Measurements from ENCODE around the gene ZNF574. TPM values are rescaled to one million over a fixed set of nuclear protein-coding genes. Genes with fewer than 3 reads are reported as not detected.

The ZNF574 gene
- total and polyA plus RNA-seq, 11 donors = 5.1 to 17.7 (median 8.7) TPM

DNA sequence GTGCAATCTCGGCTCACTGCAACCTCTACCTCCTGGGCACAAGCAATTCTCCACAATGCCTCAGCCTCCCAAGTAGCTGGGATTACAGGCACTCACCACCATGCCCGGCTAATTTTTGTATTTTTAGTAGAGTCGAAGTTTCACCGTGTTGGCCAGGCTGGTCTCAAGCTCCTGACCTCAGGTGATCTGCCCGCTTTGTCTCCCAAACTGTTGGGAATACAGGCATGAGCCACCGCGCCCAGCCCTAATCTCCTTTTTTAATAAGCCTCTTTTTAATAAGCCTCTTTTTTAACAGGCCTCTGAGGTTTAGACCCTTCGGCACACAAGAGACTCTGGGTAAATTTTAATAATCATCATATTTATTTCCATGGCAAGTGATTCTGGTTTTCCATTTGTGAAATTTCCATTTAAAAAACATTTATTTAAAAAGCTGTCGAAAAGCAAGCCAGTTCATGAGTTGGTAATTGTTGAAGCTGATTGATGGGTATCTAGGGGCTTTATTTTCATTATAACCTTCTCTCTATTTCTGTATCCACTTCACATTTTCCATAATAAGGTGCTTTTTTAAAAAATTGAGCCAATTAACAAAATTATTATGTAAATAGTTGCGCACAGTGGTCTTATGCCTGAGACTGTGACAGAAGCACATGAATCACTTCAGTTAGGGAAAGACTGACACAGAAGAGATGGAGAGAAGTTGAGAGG, 44.5 kb downstream of the ZNF574 start:
- no peak for TF ChIP-seq POLR2A (IDR thresholded peaks at IDR 0.05)
- TF ChIP-seq, protein P1, sequence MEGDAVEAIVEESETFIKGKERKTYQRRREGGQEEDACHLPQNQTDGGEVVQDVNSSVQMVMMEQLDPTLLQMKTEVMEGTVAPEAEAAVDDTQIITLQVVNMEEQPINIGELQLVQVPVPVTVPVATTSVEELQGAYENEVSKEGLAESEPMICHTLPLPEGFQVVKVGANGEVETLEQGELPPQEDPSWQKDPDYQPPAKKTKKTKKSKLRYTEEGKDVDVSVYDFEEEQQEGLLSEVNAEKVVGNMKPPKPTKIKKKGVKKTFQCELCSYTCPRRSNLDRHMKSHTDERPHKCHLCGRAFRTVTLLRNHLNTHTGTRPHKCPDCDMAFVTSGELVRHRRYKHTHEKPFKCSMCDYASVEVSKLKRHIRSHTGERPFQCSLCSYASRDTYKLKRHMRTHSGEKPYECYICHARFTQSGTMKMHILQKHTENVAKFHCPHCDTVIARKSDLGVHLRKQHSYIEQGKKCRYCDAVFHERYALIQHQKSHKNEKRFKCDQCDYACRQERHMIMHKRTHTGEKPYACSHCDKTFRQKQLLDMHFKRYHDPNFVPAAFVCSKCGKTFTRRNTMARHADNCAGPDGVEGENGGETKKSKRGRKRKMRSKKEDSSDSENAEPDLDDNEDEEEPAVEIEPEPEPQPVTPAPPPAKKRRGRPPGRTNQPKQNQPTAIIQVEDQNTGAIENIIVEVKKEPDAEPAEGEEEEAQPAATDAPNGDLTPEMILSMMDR (IDR thresholded peaks at IDR 0.05) = no peak
- Histone ChIP-seq H3K4me1 (peaks cover 0 to 42% (median 0%) of the 10 kb centered on the region in 12 donors), H3K9me3 (peaks cover 0 to 3% (median 0%) of the 10 kb centered on the region in 12 donors), H3K36me3 (peaks cover 0 to 22% (median 0%) of the 10 kb centered on the region in 9 donors), H3K27ac (peak overlapping the region in 1 of 12 donors; percentile 15), H3K27me3 (peaks cover 0 to 9% (median 0%) of the 10 kb centered on the region in 9 donors), H3K4me3 (no peak overlapping the region)
- no peak for DNase-seq
- ATAC-seq = no peak
- 92 to 94% (median 93%) methylated on average over 10 of the region's 10 CpGs for WGBS, 4 donors
- intact Hi-C loops (cut with DNase I) = no loop called here

DNA sequence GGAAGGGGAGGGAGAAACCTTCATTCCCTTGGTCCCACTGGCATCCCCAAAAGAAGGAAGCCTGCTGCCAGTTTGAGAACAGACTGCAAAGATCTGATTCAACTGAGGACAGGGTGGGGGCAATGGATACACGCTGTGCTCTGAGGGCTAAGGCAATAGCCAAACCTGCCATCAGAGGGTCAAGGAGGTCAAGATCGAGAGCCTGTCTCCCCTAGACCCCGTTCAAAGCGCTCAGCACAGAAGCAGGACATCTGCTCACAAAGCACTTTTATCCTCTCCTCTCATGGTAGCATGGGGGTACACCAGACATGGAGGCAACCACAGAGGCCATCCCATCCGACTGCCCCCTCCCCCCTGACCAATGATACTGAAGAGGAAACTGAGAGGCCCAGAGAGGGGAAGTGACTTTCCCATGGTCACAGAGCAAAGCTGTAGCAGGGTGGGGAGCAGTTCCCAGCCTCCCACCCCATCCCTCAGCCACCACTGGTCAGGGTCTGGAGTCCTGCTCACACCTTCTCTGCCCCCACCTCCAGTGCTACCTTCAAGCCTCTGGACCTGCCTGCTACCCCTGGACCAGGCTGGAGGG, 45.2 kb downstream of the ZNF574 start:
- H3K27ac ChIP-seq = peak overlapping the region in 1 of 12 donors; percentile 67
- ATAC-seq = peak in 2 of 4 donors; percentile 8 to 23
- intact Hi-C loops (cut with DNase I) = no loop called here
- H3K27me3 ChIP-seq = peaks cover 0 to 16% (median 0%) of the 10 kb centered on the region in 9 donors
- H3K9me3 ChIP-seq = peaks cover 0 to 3% (median 0%) of the 10 kb centered on the region in 12 donors
- DNase-seq = no peak
- H3K4me1 ChIP-seq = peaks cover 0 to 42% (median 0%) of the 10 kb centered on the region in 12 donors
- TF ChIP-seq POLR2A (IDR thresholded peaks at IDR 0.05) = no peak
- TF ChIP-seq, protein P1 (IDR thresholded peaks at IDR 0.05) = no peak
- no peak overlapping the region for H3K4me3 ChIP-seq
- peaks cover 0 to 15% (median 0%) of the 10 kb centered on the region in 9 donors for H3K36me3 ChIP-seq
- WGBS, 4 donors = 61 to 68% (median 66%) methylated on average over 5 of the region's 5 CpGs

DNA sequence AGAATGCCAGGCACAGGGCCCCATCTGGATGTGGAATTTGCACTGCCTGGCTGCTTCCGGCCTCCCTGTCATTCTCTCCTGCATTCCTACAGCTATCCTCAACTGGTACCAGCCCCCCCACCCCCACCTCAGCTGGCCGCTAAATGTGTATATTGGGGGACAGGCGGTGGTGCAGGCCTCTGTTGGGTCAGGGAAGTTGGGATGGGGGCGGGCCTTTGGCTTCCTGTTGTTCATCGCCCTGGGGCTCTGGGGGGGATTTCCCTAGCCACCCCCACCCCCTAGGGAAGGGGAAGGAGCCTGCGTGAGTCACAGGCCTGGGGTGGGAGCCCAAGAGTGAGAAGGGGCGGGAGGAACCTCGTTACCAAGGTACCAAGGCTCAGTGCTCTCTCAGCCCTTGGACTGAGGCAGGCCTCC, 45.7 kb downstream of the ZNF574 start:
- ATAC-seq (peak; percentile 45 to 82 (median 68)), DNase-seq (peak; percentile 52 to 78 (median 67))
- peaks cover 0 to 3% (median 0%) of the 10 kb centered on the region in 12 donors for H3K9me3 ChIP-seq
- H3K36me3 ChIP-seq = peaks cover 0 to 12% (median 0%) of the 10 kb centered on the region in 9 donors
- peaks cover 0 to 19% (median 0%) of the 10 kb centered on the region in 9 donors for H3K27me3 ChIP-seq
- TF ChIP-seq, protein P1 (IDR thresholded peaks at IDR 0.05) = no peak
- TF ChIP-seq POLR2A (IDR thresholded peaks at IDR 0.05) = no peak
- H3K4me3 ChIP-seq = peak overlapping the region in 1 of 12 donors; percentile 17
- 0 to 60% (median 31%) methylated on average over 1 to 8 of the region's 8 CpGs for WGBS, 4 donors
- peak overlapping the region in 1 of 12 donors; percentile 67 for H3K27ac ChIP-seq
- intact Hi-C loops (cut with DNase I) = no loop called here
- peaks cover 0 to 47% (median 0%) of the 10 kb centered on the region in 12 donors for H3K4me1 ChIP-seq
